DOHH2 (cell line): ENCODE measurements around the gene MAP1LC3B2.

ENCODE experiments used
- CTCF ChIP-seq: fragments of 200-600 bp; sonication (generic); IDR thresholded peaks from one replicate; pipeline ENCODE4 v1.5.1; 2014; ENCODE audit warnings: antibody characterized with exemption, mild to moderate bottlenecking, low read depth, low read length; ENCODE audit not compliant: poor library complexity, severe bottlenecking
- EZH2phosphoT487 ChIP-seq: fragments of 200-600 bp; sonication (generic); IDR thresholded peaks from 2 replicates; pipeline ENCODE4 v1.6.1; 2017; ENCODE audit warnings: borderline replicate concordance, mild to moderate bottlenecking, antibody characterized with exemption, low read length, moderate library complexity, mixed read lengths

- TF ChIP-seq CTCF (no peak), EZH2phosphoT487 (no peak)
Measured at GRCh38 chr12:116578051-116578450, 18.9 kb downstream of the MAP1LC3B2 start.
